IMR-90 (cell line): ENCODE measurements around the gene TEX13C. TPM values are rescaled to one million over a fixed set of nuclear protein-coding genes. Genes with fewer than 3 reads are reported as not detected.

Source experiments
- ATAC-seq: fragments of 200-7000 bp; cut with Tn5 transposase; 2 replicates; pipeline ENCODE4 v1.9.1; 2020; ENCODE audit warnings: low read depth, mild to moderate bottlenecking, moderate library complexity
- BruUV-seq: library from RNA; stranded (reverse); fragments of 400-500 nt; replicated peaks from 2 replicates; lab custom pipeline; 2021; lab: Mats Ljungman, UMichigan
- CTCF ChIA-PET: fragments of 300-600 bp; formaldehyde crosslinking; extraction: SDS; loops from one replicate; lab custom pipeline; 2021; ENCODE audit warnings: antibody characterized with exemption; lab: Yijun Ruan, JAX
- POLR2A ChIA-PET: fragments of 300-600 bp; sonication (Branson Sonifier 250); formaldehyde crosslinking; loops from one replicate; lab custom pipeline; 2022; ENCODE audit warnings: antibody characterized with exemption; ENCODE audit not compliant: unreplicated experiment; lab: Charles Lee
- DNase-seq: peaks from one replicate; pipeline ENCODE4 v3.0.0; 2013
- H2AFZ ChIP-seq: replicated peaks from 2 replicates; pipeline ENCODE3; 2013; ENCODE audit warnings: low read length, mild to moderate bottlenecking; ENCODE audit not compliant: poor library complexity
- H2AK5ac ChIP-seq: 2 replicates; pipeline ENCODE4 v1.6.1; 2013; ENCODE audit warnings: low read depth, low read length, inconsistent platforms
- H2AK9ac ChIP-seq: replicated peaks from 2 replicates; pipeline ENCODE3; 2013; ENCODE audit warnings: mild to moderate bottlenecking, low read depth, low read length, moderate library complexity; ENCODE audit not compliant: poor library complexity
- H2BK120ac ChIP-seq: 2 replicates; pipeline ENCODE4 v1.6.1; 2013; ENCODE audit warnings: low read depth, low read length, inconsistent platforms
- H2BK15ac ChIP-seq: 3 replicates; pipeline ENCODE4 v1.6.1; 2013; ENCODE audit warnings: low read depth, low read length, inconsistent platforms
- H2BK20ac ChIP-seq: 2 replicates; pipeline ENCODE4 v1.6.1; 2013; ENCODE audit warnings: low read depth, mild to moderate bottlenecking, inconsistent platforms, low read length, moderate library complexity
- H2BK5ac ChIP-seq: 2 replicates; pipeline ENCODE4 v1.6.1; 2013; ENCODE audit warnings: mild to moderate bottlenecking, low read depth, low read length, inconsistent platforms; ENCODE audit not compliant: poor library complexity, severe bottlenecking
- H3K14ac ChIP-seq: replicated peaks from 2 replicates; pipeline ENCODE4 v1.6.1; 2013; ENCODE audit warnings: low read depth, low read length, inconsistent platforms
- H3K18ac ChIP-seq: 2 replicates; pipeline ENCODE4 v1.6.1; 2013; ENCODE audit warnings: low read depth, low read length, control low read depth
- H3K23ac ChIP-seq: 2 replicates; pipeline ENCODE4 v1.6.1; 2013; ENCODE audit warnings: low read depth, low read length, inconsistent platforms
- H3K27ac ChIP-seq: 2 replicates; pipeline ENCODE4 v1.5.1; 2013; ENCODE audit warnings: mild to moderate bottlenecking, control low read depth, low read length; ENCODE audit not compliant: insufficient read depth
- H3K27me3 ChIP-seq: 2 replicates; pipeline ENCODE4 v1.6.1; 2013; ENCODE audit warnings: low read length; ENCODE audit not compliant: control insufficient read depth, insufficient read depth
- H3K36me3 ChIP-seq: 2 replicates; pipeline ENCODE4 v1.6.1; 2013; ENCODE audit warnings: low read length, mixed read lengths; ENCODE audit not compliant: control insufficient read depth, insufficient read depth
- H3K4ac ChIP-seq: 2 replicates; pipeline ENCODE4 v1.6.1; 2013; ENCODE audit warnings: low read depth, low read length, inconsistent platforms
- H3K4me1 ChIP-seq: 2 replicates; pipeline ENCODE4 v1.6.1; 2013; ENCODE audit warnings: low read length, mixed read lengths; ENCODE audit not compliant: control insufficient read depth, insufficient read depth
- H3K4me2 ChIP-seq: 2 replicates; pipeline ENCODE4 v1.6.1; 2013; ENCODE audit warnings: low read depth, mild to moderate bottlenecking, control low read depth, low read length, moderate library complexity
- H3K4me3 ChIP-seq: 2 replicates; pipeline ENCODE4 v1.5.1; 2013; ENCODE audit warnings: low read depth, mild to moderate bottlenecking, control low read depth, low read length, moderate library complexity; ENCODE audit not compliant: insufficient read depth
- H3K56ac ChIP-seq: 2 replicates; pipeline ENCODE4 v1.6.1; 2013; ENCODE audit warnings: low read length, inconsistent platforms; ENCODE audit not compliant: insufficient read depth; ENCODE audit errors: extremely low read depth
- H3K79me1 ChIP-seq, 2 experiments: 2 replicates each; pipeline ENCODE4 v1.6.1; 2013; ENCODE audit warnings: low read length in 2 of 2, inconsistent platforms in 1 of 2, low read depth in 1 of 2
- H3K9ac ChIP-seq: 2 replicates; pipeline ENCODE4 v1.6.1; 2013; ENCODE audit warnings: low read depth, low read length, control low read depth
- H3K9me1 ChIP-seq: 2 replicates; pipeline ENCODE4 v1.6.1; 2013; ENCODE audit warnings: low read length, inconsistent platforms; ENCODE audit not compliant: insufficient read depth
- H3K9me3 ChIP-seq: 2 replicates; pipeline ENCODE4 v1.6.1; 2013; ENCODE audit warnings: low read length; ENCODE audit not compliant: control insufficient read depth, insufficient read depth
- H4K20me1 ChIP-seq: 2 replicates; pipeline ENCODE4 v1.6.1; 2013; ENCODE audit warnings: low read length, inconsistent platforms; ENCODE audit not compliant: insufficient read depth
- H4K5ac ChIP-seq: 2 replicates; pipeline ENCODE4 v1.6.1; 2013; ENCODE audit warnings: mild to moderate bottlenecking, low read depth, low read length, control low read depth
- H4K8ac ChIP-seq, 2 experiments: 2 replicates each; pipeline ENCODE4 v1.6.1; 2013; ENCODE audit warnings: low read depth in 2 of 2, low read length in 2 of 2, control low read depth in 1 of 2, inconsistent platforms in 1 of 2
- H4K91ac ChIP-seq: 2 replicates; pipeline ENCODE4 v1.6.1; 2013; ENCODE audit warnings: low read depth, low read length, inconsistent platforms; ENCODE audit not compliant: insufficient read depth
- BHLHE40 ChIP-seq: fragments of 150-350 bp; IDR thresholded peaks from 2 replicates; pipeline ENCODE4 v1.6.1; 2016; ENCODE audit warnings: mild to moderate bottlenecking, low read depth, low read length
- CEBPB ChIP-seq: IDR thresholded peaks from 2 replicates; pipeline ENCODE4 v1.6.1; 2012; ENCODE audit warnings: low read depth, low read length, improper control_type of control experiment
- CTCF ChIP-seq: conservative IDR thresholded peaks from 2 replicates; pipeline ENCODE4 v1.5.1; 2012; ENCODE audit warnings: mild to moderate bottlenecking, low read depth, low read length, improper control_type of control experiment
- FOS ChIP-seq: fragments of 150-350 bp; IDR thresholded peaks from 2 replicates; pipeline ENCODE4 v1.6.1; 2016; ENCODE audit warnings: low read depth, low read length
- MAFK ChIP-seq: IDR thresholded peaks from 2 replicates; pipeline ENCODE4 v1.6.1; 2012; ENCODE audit warnings: low read depth, low read length, improper control_type of control experiment
- NFE2L2 ChIP-seq: fragments of 150-350 bp; IDR thresholded peaks from 2 replicates; pipeline ENCODE4 v1.6.1; 2016; ENCODE audit warnings: low read depth, mild to moderate bottlenecking, low read length
- RAD21 ChIP-seq: IDR thresholded peaks from 2 replicates; pipeline ENCODE4 v1.6.1; 2012; ENCODE audit warnings: low read length, improper control_type of control experiment
- SMC3 ChIP-seq: fragments of 150-350 bp; IDR thresholded peaks from 2 replicates; pipeline ENCODE4 v1.6.1; 2016; ENCODE audit warnings: low read depth, mild to moderate bottlenecking, antibody characterized with exemption, low read length, moderate library complexity
- USF2 ChIP-seq: fragments of 150-350 bp; IDR thresholded peaks from 2 replicates; pipeline ENCODE4 v1.6.1; 2017; ENCODE audit warnings: mild to moderate bottlenecking, antibody characterized with exemption, low read length, low read depth
- WGBS, 2 experiments: methylation state at CpG; one replicate each; pipeline versions ENCODE4 v1.1.5 to v1.1.7; 2013; ENCODE audit warnings: missing lambda C conversion rate in 2 of 2; ENCODE audit not compliant: insufficient read length in 1 of 2; ENCODE audit errors: extremely low coverage in 2 of 2; 5-methylcytosine and 5-hydroxymethylcytosine counted together
- dilution Hi-C: fragments of 300-500 bp; cut with HindIII; formaldehyde crosslinking; loops from one replicate; pipeline ENCODE4 v1.14.3; 2018; ENCODE audit warnings: low sequenced_read_pairs; ENCODE audit not compliant: unreplicated experiment
- in situ Hi-C: fragments of 300-500 bp; cut with MboI; formaldehyde crosslinking; loops from 3 replicates; pipeline ENCODE4 v1.14.3; 2019; ENCODE audit warnings: low sequenced_read_pairs, inconsistent platforms, mixed read lengths
- intact Hi-C: fragments of 100-400 bp; cut with micrococcal nuclease; formaldehyde crosslinking; loops from 2 replicates; pipeline ENCODE4 v1.10.0; 2022
- polyA plus RNA-seq, 3 experiments: library from polyadenylated mRNA; depleted of rRNA; stranded (reverse); fragments of >200 nt; gene quantifications; 2 replicates each; pipeline ENCODE4 v1.2.3, GENCODE V29; 2012; ENCODE audit warnings: low replicate concordance in 1 of 3
- total RNA-seq: library from RNA; depleted of rRNA; stranded (reverse); fragments of >200 nt; gene quantifications from 2 replicates; pipeline ENCODE4 v1.2.3, GENCODE V29; 2012

Gene TEX13C
- total and polyA plus RNA-seq, 2 of the 4 experiments (the other 2 are of a cell fraction) = not detected

- Histone ChIP-seq H3K9me3 (no peaks in the 10 kb centered on the region), H3K4me3 (no peak overlapping the region), H3K56ac (no peak overlapping the region), H2AK9ac (no peak overlapping the region), H3K4me1 (no peaks in the 10 kb centered on the region), H3K79me1 (no peaks in the 10 kb centered on the region), H4K91ac (no peak overlapping the region), H3K9ac (no peak overlapping the region), H2BK120ac (no peak overlapping the region), H4K8ac (no peak overlapping the region), H3K23ac (no peak overlapping the region), H3K18ac (no peak overlapping the region), H3K9me1 (no peaks in the 10 kb centered on the region), H3K4me2 (no peak overlapping the region), H2AFZ (no peak overlapping the region), H3K36me3 (no peaks in the 10 kb centered on the region), H3K14ac (no peak overlapping the region), H2AK5ac (no peak overlapping the region), H3K4ac (no peak overlapping the region), H3K27me3 (no peaks in the 10 kb centered on the region), H2BK15ac (no peak overlapping the region), H2BK20ac (no peak overlapping the region), H4K20me1 (no peaks in the 10 kb centered on the region), H3K27ac (no peak overlapping the region), H2BK5ac (no peak overlapping the region), H4K5ac (no peak overlapping the region)
- in situ Hi-C loops = no loop called here
- ATAC-seq = no peak
- ChIA-PET CTCF (no interaction called here), POLR2A (no interaction called here)
- WGBS, 2 experiments = 20% methylated on average over 1 of the region's 2 CpGs; no CpG with 5 or more reads in 1 of the 2 experiments
- dilution Hi-C loops = no loop called here
- intact Hi-C loops = no loop called here
- TF ChIP-seq BHLHE40 (no peak), CTCF (0 out of 2 replicates have a peak, but pooled peaks have one; percentile 7), USF2 (no peak), NFE2L2 (no peak), CEBPB (no peak), RAD21 (no peak), FOS (no peak), SMC3 (no peak), MAFK (no peak)
- DNase-seq = no peak
- no TSS peak for BruUV-seq
Observed at GRCh38 chrX:125322431-125322830, 2.8 kb downstream of the TEX13C start.
